ENCODE results near the gene MUC2. TPM values are rescaled to one million over a fixed set of nuclear protein-coding genes. Genes with fewer than 3 reads are reported as not detected.

The MUC2 gene
- total RNA-seq, 1 donor from 2014 or later = not detected

Other genes starting within 250 kb of the MUC2 start
- 2.6 TPM in 2 replicates for gene CRACR2B, start 247.0 kb upstream of the MUC2 start, total RNA-seq
- 414 and 421 TPM in 2 replicates for gene CD151, start 241.9 kb upstream of the MUC2 start, total RNA-seq
- gene POLR2L, start 232.3 kb upstream of the MUC2 start, total RNA-seq = 194 and 212 TPM in 2 replicates
- gene TSPAN4, start 232.0 kb upstream of the MUC2 start, total RNA-seq = 69.5 and 75.5 TPM in 2 replicates
- 72.6 and 74.6 TPM in 2 replicates for gene CHID1, start 164.1 kb upstream of the MUC2 start, total RNA-seq
- gene AP2A2, start 149.0 kb upstream of the MUC2 start, total RNA-seq = 105 and 110 TPM in 2 replicates
- not detected in 2 replicates for gene MUC6, start 38.2 kb upstream of the MUC2 start, total RNA-seq
- not detected in 2 replicates for gene MUC5AC, start 83.1 kb downstream of the MUC2 start, total RNA-seq
- gene MUC5B, start 148.2 kb downstream of the MUC2 start, total RNA-seq = not detected in 2 replicates
- gene TOLLIP, start 234.8 kb downstream of the MUC2 start, total RNA-seq = 44.8 and 46.4 TPM in 2 replicates

Measured in astrocyte (in vitro differentiated cells and primary cell).